Aorta (tissue), 5 donors: Measurements from ENCODE around the gene CERCAM. TPM values are rescaled to one million over a fixed set of nuclear protein-coding genes. Genes with fewer than 3 reads are reported as not detected.

Experiments used
- ATAC-seq: fragments of 200-7000 bp; cut with Tn5 transposase; one replicate; pipeline ENCODE4 v1.9.1; 2022; ENCODE audit warnings: moderate library complexity; ENCODE audit not compliant: low FRiP score
- DNase-seq, 2 donors: peaks; one replicate each; pipeline ENCODE4 v3.0.0-alpha.2; 2020
- H3K27ac ChIP-seq, 2 donors: one replicate each; pipeline ENCODE4 v1.5.1; 2013; ENCODE audit warnings: low read length in 2 of 2, mild to moderate bottlenecking in 2 of 2, moderate library complexity in 2 of 2, control low read depth in 1 of 2, inconsistent platforms in 1 of 2, low read depth in 1 of 2
- H3K27me3 ChIP-seq, 2 donors: one replicate each; pipeline ENCODE4 v1.6.1; 2013; ENCODE audit warnings: control low read depth in 1 of 2, low read length in 1 of 2, mild to moderate bottlenecking in 1 of 2, moderate library complexity in 1 of 2; ENCODE audit not compliant: insufficient read depth in 2 of 2, control insufficient read depth in 1 of 2
- H3K36me3 ChIP-seq, 2 donors: one replicate each; pipeline ENCODE4 v1.6.1; 2013; ENCODE audit warnings: control low read depth in 1 of 2, low read length in 1 of 2, mild to moderate bottlenecking in 1 of 2; ENCODE audit not compliant: insufficient read depth in 2 of 2, control insufficient read depth in 1 of 2
- H3K4me1 ChIP-seq, 2 donors: one replicate each; pipeline ENCODE4 v1.6.1; 2013; ENCODE audit warnings: low read length in 2 of 2, control low read depth in 1 of 2, mild to moderate bottlenecking in 1 of 2, moderate library complexity in 1 of 2; ENCODE audit not compliant: insufficient read depth in 2 of 2, control insufficient read depth in 1 of 2
- H3K4me3 ChIP-seq, 2 donors: one replicate each; pipeline ENCODE4 v1.5.1; 2013; ENCODE audit warnings: low read length in 2 of 2, control low read depth in 1 of 2, mild to moderate bottlenecking in 1 of 2
- H3K9me3 ChIP-seq: one replicate; pipeline ENCODE4 v1.6.1; 2013; ENCODE audit warnings: mild to moderate bottlenecking, low read length; ENCODE audit not compliant: control insufficient read depth
- WGBS, 2 donors: extraction: QIAGEN DNeasy Blood & Tissue Kit; methylation state at CpG; one replicate each; pipeline ENCODE4 v1.1.7; 2013; 5-methylcytosine and 5-hydroxymethylcytosine counted together
- intact Hi-C, 2 donors: fragments of 100-400 bp; cut with DNase I; formaldehyde crosslinking; loops; one replicate each; pipeline versions ENCODE4 v1.14.2 to v1.15.0; 2022
- polyA plus RNA-seq, 2 donors: library from polyadenylated mRNA; stranded (reverse); fragments of 200-250 nt; gene quantifications; one replicate each; pipeline ENCODE4 v1.2.3, GENCODE V29; 2013
- total RNA-seq, 2 donors: library from RNA; stranded (reverse); fragmentation: NEBNext Ultra II Directional; extraction: Animal tissue kit (Norgen Biotek cat#: 25700); gene quantifications; one replicate each; pipeline ENCODE4 v1.2.1, GENCODE V29; 2021
- donor health status: healthy with polysubstance abuse.
- donor health status: Bipolar disorder and iron deficiency.
- donor health status: DM: no; HTN: no; CAD: no.
- donor health status: DM: no; HTN: no; CAD: no.
- donor health status: DM: yes; HTN: yes; CAD: no.

The CERCAM gene
- total and polyA plus RNA-seq, 4 donors: 24.7 to 126 (median 55.7) TPM

GRCh38 chr9:128390813-128391711 is 29.6 kb upstream of the CERCAM start:
- peaks cover 0 to 6% of the 10 kb centered on the region in 2 donors for H3K36me3 ChIP-seq
- intact Hi-C loops: no loop called here
- DNase-seq: no peak
- H3K4me1 ChIP-seq: no peaks in the 10 kb centered on the region
- WGBS, 2 donors: 92 to 94% methylated on average over 8 of the region's 8 CpGs
- no peak for ATAC-seq
- H3K27me3 ChIP-seq: no peaks in the 10 kb centered on the region
- no peak overlapping the region for H3K4me3 ChIP-seq
- no peak overlapping the region for H3K27ac ChIP-seq
- H3K9me3 ChIP-seq: no peaks in the 10 kb centered on the region

- Histone ChIP-seq H3K27ac (no peak overlapping the region), H3K9me3 (no peaks in the 10 kb centered on the region), H3K27me3 (no peaks in the 10 kb centered on the region), H3K4me3 (no peak overlapping the region), H3K36me3 (peaks cover 0 to 6% of the 10 kb centered on the region in 2 donors), H3K4me1 (no peaks in the 10 kb centered on the region)
- ATAC-seq (no peak), DNase-seq (no peak)
- intact Hi-C loops: no loop called here
- 91% methylated on average over 21 of the region's 21 CpGs for WGBS, 2 donors
These were observed 28.7 kb upstream of the CERCAM start for GRCh38 chr9:128391956-128392301.

- ATAC-seq (no peak), DNase-seq (no peak)
- 83 to 86% methylated on average over 88 of the region's 88 CpGs for WGBS, 2 donors
- Histone ChIP-seq H3K9me3 (no peaks in the 10 kb centered on the region), H3K27me3 (no peaks in the 10 kb centered on the region), H3K36me3 (peaks cover 0 to 4% of the 10 kb centered on the region in 2 donors), H3K4me1 (no peaks in the 10 kb centered on the region), H3K4me3 (no peak overlapping the region), H3K27ac (no peak overlapping the region)
- intact Hi-C loops: no loop called here
These were observed 28.1 kb upstream of the CERCAM start for GRCh38 chr9:128392302-128393144.

- Histone ChIP-seq H3K4me3 (no peak overlapping the region), H3K4me1 (no peaks in the 10 kb centered on the region), H3K36me3 (peaks cover 0 to 4% of the 10 kb centered on the region in 2 donors), H3K27me3 (no peaks in the 10 kb centered on the region), H3K9me3 (no peaks in the 10 kb centered on the region), H3K27ac (no peak overlapping the region)
- intact Hi-C loops: no loop called here
- 76 to 82% methylated on average over 51 to 56 of the region's 56 CpGs for WGBS, 2 donors
- no peak for ATAC-seq
- DNase-seq: no peak
These were observed 27.4 kb upstream of the CERCAM start for GRCh38 chr9:128393145-128393775.

- peaks cover 0 to 2% of the 10 kb centered on the region in 2 donors for H3K36me3 ChIP-seq
- 55 to 59% methylated on average over 7 of the region's 7 CpGs for WGBS, 2 donors
These were observed 26.7 kb upstream of the CERCAM start for GRCh38 chr9:128393970-128394369.

GRCh38 chr9:128394379-128395168 is 26.1 kb upstream of the CERCAM start:
- H3K27me3 ChIP-seq: no peaks in the 10 kb centered on the region
- no peaks in the 10 kb centered on the region for H3K9me3 ChIP-seq
- H3K27ac ChIP-seq: no peak overlapping the region
- H3K36me3 ChIP-seq: peaks cover 0 to 2% of the 10 kb centered on the region in 2 donors
- H3K4me1 ChIP-seq: no peaks in the 10 kb centered on the region
- intact Hi-C loops: no loop called here
- DNase-seq: no peak
- 62 to 65% methylated on average over 9 of the region's 9 CpGs for WGBS, 2 donors
- H3K4me3 ChIP-seq: no peak overlapping the region
- no peak for ATAC-seq

More at GRCh38 chr9:128393970-128394369, 26.7 kb upstream of the CERCAM start:
- DNase-seq (no peak), ATAC-seq (no peak)
- Histone ChIP-seq H3K9me3 (no peaks in the 10 kb centered on the region), H3K27me3 (no peaks in the 10 kb centered on the region), H3K4me1 (no peaks in the 10 kb centered on the region), H3K4me3 (no peak overlapping the region), H3K27ac (no peak overlapping the region)
- intact Hi-C loops: no loop called here

- DNase-seq (no peak), ATAC-seq (peak; percentile 65)
- WGBS, 2 donors: 4 to 5% methylated on average over 19 of the region's 19 CpGs
- Histone ChIP-seq H3K4me3 (no peak overlapping the region), H3K36me3 (peaks cover 0 to 2% of the 10 kb centered on the region in 2 donors), H3K9me3 (no peaks in the 10 kb centered on the region), H3K27me3 (no peaks in the 10 kb centered on the region), H3K4me1 (no peaks in the 10 kb centered on the region), H3K27ac (no peak overlapping the region)
- intact Hi-C loops: no loop called here
These were observed 23.6 kb upstream of the CERCAM start for GRCh38 chr9:128396970-128397613.

GRCh38 chr9:128397831-128398230 is 22.8 kb upstream of the CERCAM start:
- intact Hi-C loops: no loop called here
- ATAC-seq (no peak), DNase-seq (no peak)
- Histone ChIP-seq H3K9me3 (no peaks in the 10 kb centered on the region), H3K27me3 (no peaks in the 10 kb centered on the region), H3K4me1 (no peaks in the 10 kb centered on the region), H3K36me3 (no peaks in the 10 kb centered on the region), H3K4me3 (no peak overlapping the region), H3K27ac (no peak overlapping the region)
- WGBS, 2 donors: 62 to 64% methylated on average over 7 of the region's 7 CpGs
